Stomach (tissue), 9 donors: ENCODE results near the gene THY1. TPM values are rescaled to one million over a fixed set of nuclear protein-coding genes. Genes with fewer than 3 reads are reported as not detected.

Source experiments
- DNase-seq, 2 donors: peaks; one replicate each; pipeline versions ENCODE4 v3.0.0 to v3.0.0-alpha.2; 2013 to 2019
- H3K27ac ChIP-seq, 5 donors: fragments of 200-600 bp in 4 of 5; sonication (generic) in 4 of 5; one replicate each; pipeline ENCODE4 v1.5.1; 2013 to 2019; ENCODE audit warnings: mild to moderate bottlenecking in 1 of 5, moderate library complexity in 1 of 5
- H3K27me3 ChIP-seq, 3 donors: fragments of 200-600 bp; sonication (generic); one replicate each; pipeline ENCODE4 v1.5.1; 2017 to 2019; ENCODE audit warnings: mixed run types in 1 of 3
- H3K36me3 ChIP-seq, 4 donors: fragments of 200-600 bp; sonication (generic); 1 replicate in 3 of 4; 2 replicates in 1 of 4; pipeline ENCODE4 v1.5.1; 2016 to 2019
- H3K4me1 ChIP-seq, 4 donors: fragments of 200-600 bp; sonication (generic); one replicate each; pipeline ENCODE4 v1.5.1; 2016 to 2019
- H3K4me3 ChIP-seq, 4 donors: fragments of 200-600 bp; sonication (generic) in 3 of 4; one replicate each; pipeline ENCODE4 v1.5.1; 2016 to 2019; ENCODE audit warnings: mild to moderate bottlenecking in 1 of 4
- H3K9me3 ChIP-seq, 4 donors: fragments of 200-600 bp; sonication (generic); one replicate each; pipeline ENCODE4 v1.5.1; 2016 to 2019
- EP300 ChIP-seq: sonication (generic); formaldehyde crosslinking; IDR thresholded peaks from one replicate; pipeline ENCODE4 v1.6.1; 2017; ENCODE audit warnings: antibody characterized with exemption
- POLR2A ChIP-seq, 4 donors: fragments of 450-650 bp; IDR thresholded peaks; one replicate each; pipeline ENCODE4 v1.6.1; 2016; ENCODE audit warnings: antibody characterized with exemption in 4 of 4, control low read depth in 2 of 4, mild to moderate bottlenecking in 1 of 4, moderate library complexity in 1 of 4
- POLR2AphosphoS5 ChIP-seq, 3 donors: sonication (generic); formaldehyde crosslinking; IDR thresholded peaks; one replicate each; pipeline ENCODE4 v1.6.1; 2016; ENCODE audit warnings: antibody characterized with exemption in 3 of 3
- whole genome bisulfite sequencing, 5 donors: extraction: QIAGEN DNeasy Blood & Tissue Kit in 3 of 5; methylation state at CpG; one replicate each; pipeline versions ENCODE4 v1.1.5 to v1.1.7; 2013 to 2018; 5-methylcytosine and 5-hydroxymethylcytosine counted together
- intact Hi-C: fragments of 100-400 bp; cut with DNase I; formaldehyde crosslinking; loops from one replicate; pipeline ENCODE4 v1.15.1; 2023; ENCODE audit warnings: low total_unique reads
- polyA plus RNA-seq, 3 donors: library from polyadenylated mRNA; stranded (reverse); fragments of 200-250 nt; gene quantifications; one replicate each; pipeline ENCODE4 v1.2.3, GENCODE V29; 2013
- total RNA-seq, 5 donors: library from RNA; depleted of rRNA; stranded (reverse); fragments of >200 nt; gene quantifications; one replicate each; pipeline versions ENCODE4 v1.1.0 to v1.2.3, GENCODE V29; 2014 to 2016
- TF ChIP-seq, protein P1 (sequence below), 7 experiments: fragments of 450-650 bp in 4 of 7; fragments of 200-600 bp in 3 of 7; sonication (generic) in 3 of 7; IDR thresholded peaks; one replicate each; pipeline ENCODE4 v1.5.1; 2016 to 2019; ENCODE audit warnings: antibody characterized with exemption in 7 of 7, control low read depth in 2 of 7, mild to moderate bottlenecking in 1 of 7
- donor health status: healthy with polysubstance abuse.
- donor health status: Bipolar disorder and iron deficiency.
- donor health status: healthy.

THY1 gene
- total and polyA plus RNA-seq, 8 donors: 1.2 to 13.7 (median 7.9) TPM

- peaks cover 0 to 15% (median 9%) of the 10 kb centered on the region in 4 donors for H3K4me1 ChIP-seq
- intact Hi-C loops: no loop called here
- no peak for DNase-seq
- H3K27ac ChIP-seq: no peak overlapping the region
- WGBS, 5 donors: 83 to 94% (median 89%) methylated on average over 7 of the region's 7 CpGs
- TF ChIP-seq, protein P1, sequence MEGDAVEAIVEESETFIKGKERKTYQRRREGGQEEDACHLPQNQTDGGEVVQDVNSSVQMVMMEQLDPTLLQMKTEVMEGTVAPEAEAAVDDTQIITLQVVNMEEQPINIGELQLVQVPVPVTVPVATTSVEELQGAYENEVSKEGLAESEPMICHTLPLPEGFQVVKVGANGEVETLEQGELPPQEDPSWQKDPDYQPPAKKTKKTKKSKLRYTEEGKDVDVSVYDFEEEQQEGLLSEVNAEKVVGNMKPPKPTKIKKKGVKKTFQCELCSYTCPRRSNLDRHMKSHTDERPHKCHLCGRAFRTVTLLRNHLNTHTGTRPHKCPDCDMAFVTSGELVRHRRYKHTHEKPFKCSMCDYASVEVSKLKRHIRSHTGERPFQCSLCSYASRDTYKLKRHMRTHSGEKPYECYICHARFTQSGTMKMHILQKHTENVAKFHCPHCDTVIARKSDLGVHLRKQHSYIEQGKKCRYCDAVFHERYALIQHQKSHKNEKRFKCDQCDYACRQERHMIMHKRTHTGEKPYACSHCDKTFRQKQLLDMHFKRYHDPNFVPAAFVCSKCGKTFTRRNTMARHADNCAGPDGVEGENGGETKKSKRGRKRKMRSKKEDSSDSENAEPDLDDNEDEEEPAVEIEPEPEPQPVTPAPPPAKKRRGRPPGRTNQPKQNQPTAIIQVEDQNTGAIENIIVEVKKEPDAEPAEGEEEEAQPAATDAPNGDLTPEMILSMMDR (IDR thresholded peaks at IDR 0.05): no peak
- no peak for TF ChIP-seq POLR2AphosphoS5 (IDR thresholded peaks at IDR 0.05)
- no peak for TF ChIP-seq EP300
- no peak for TF ChIP-seq POLR2A (IDR thresholded peaks at IDR 0.05)
- H3K4me3 ChIP-seq: no peak overlapping the region
- H3K9me3 ChIP-seq: no peaks in the 10 kb centered on the region
- H3K36me3 ChIP-seq: no peaks in the 10 kb centered on the region
- H3K27me3 ChIP-seq: peaks cover 0 to 15% (median 0%) of the 10 kb centered on the region in 3 donors
Measured at GRCh38 chr11:119431523-119431922, 8.6 kb upstream of the THY1 start.

GRCh38 chr11:119427279-119427678 lies 4.3 kb upstream of the THY1 start:
- peaks cover 0 to 36% (median 17%) of the 10 kb centered on the region in 3 donors for H3K27me3 ChIP-seq
- DNase-seq: no peak
- WGBS, 5 donors: 60 to 77% (median 63%) methylated on average over 5 of the region's 5 CpGs
- H3K9me3 ChIP-seq: no peaks in the 10 kb centered on the region
- H3K36me3 ChIP-seq: no peaks in the 10 kb centered on the region
- H3K27ac ChIP-seq: no peak overlapping the region
- H3K4me3 ChIP-seq: no peak overlapping the region
- H3K4me1 ChIP-seq: peaks cover 8 to 20% (median 13%) of the 10 kb centered on the region in 4 donors
- no peak for TF ChIP-seq EP300
- TF ChIP-seq POLR2A (IDR thresholded peaks at IDR 0.05): no peak
- no peak for TF ChIP-seq POLR2AphosphoS5 (IDR thresholded peaks at IDR 0.05)
- TF ChIP-seq, protein P1 (IDR thresholded peaks at IDR 0.05): no peak
- intact Hi-C loops: no loop called here

GRCh38 chr11:119426142-119426541 lies 3.2 kb upstream of the THY1 start:
- Histone ChIP-seq H3K4me1 (peaks cover 16 to 25% (median 20%) of the 10 kb centered on the region in 4 donors), H3K36me3 (no peaks in the 10 kb centered on the region), H3K9me3 (no peaks in the 10 kb centered on the region), H3K27me3 (peaks cover 0 to 40% (median 25%) of the 10 kb centered on the region in 3 donors), H3K4me3 (no peak overlapping the region), H3K27ac (no peak overlapping the region)
- no peak for DNase-seq
- TF ChIP-seq, protein P1 (IDR thresholded peaks at IDR 0.05): no peak
- TF ChIP-seq EP300 (no peak), POLR2AphosphoS5 (IDR thresholded peaks at IDR 0.05) (no peak), POLR2A (IDR thresholded peaks at IDR 0.05) (no peak)
- intact Hi-C loops: no loop called here
- WGBS, 5 donors: 46 to 60% (median 59%) methylated on average over 4 of the region's 4 CpGs

- peaks cover 0 to 54% (median 30%) of the 10 kb centered on the region in 3 donors for H3K27me3 ChIP-seq
- WGBS, 5 donors: 76 to 91% (median 82%) methylated on average over 2 of the region's 2 CpGs
- TF ChIP-seq POLR2A (IDR thresholded peaks at IDR 0.05) (no peak), EP300 (no peak), POLR2AphosphoS5 (IDR thresholded peaks at IDR 0.05) (no peak)
- TF ChIP-seq, protein P1 (IDR thresholded peaks at IDR 0.05): no peak
Measured at GRCh38 chr11:119424775-119425174, 1.8 kb upstream of the THY1 start.

More at GRCh38 chr11:119424775-119425174, 1.8 kb upstream of the THY1 start:
- peaks cover 16 to 25% (median 20%) of the 10 kb centered on the region in 4 donors for H3K4me1 ChIP-seq
- peak in 1 of 2 donors; percentile 45 for DNase-seq
- intact Hi-C loops: no loop called here
- H3K36me3 ChIP-seq: peaks cover 0 to 6% (median 0%) of the 10 kb centered on the region in 4 donors
- peak overlapping the region in 1 of 5 donors; percentile 1 for H3K27ac ChIP-seq
- H3K4me3 ChIP-seq: no peak overlapping the region
- no peaks in the 10 kb centered on the region for H3K9me3 ChIP-seq
